Measurements from ENCODE around the gene OCA2. TPM values are rescaled to one million over a fixed set of nuclear protein-coding genes. Genes with fewer than 3 reads are reported as not detected.

The OCA2 gene
- total and polyA plus RNA-seq, 11 donors: 0.04 to 0.10 (median 0.07) TPM; not detected in 8

DNA sequence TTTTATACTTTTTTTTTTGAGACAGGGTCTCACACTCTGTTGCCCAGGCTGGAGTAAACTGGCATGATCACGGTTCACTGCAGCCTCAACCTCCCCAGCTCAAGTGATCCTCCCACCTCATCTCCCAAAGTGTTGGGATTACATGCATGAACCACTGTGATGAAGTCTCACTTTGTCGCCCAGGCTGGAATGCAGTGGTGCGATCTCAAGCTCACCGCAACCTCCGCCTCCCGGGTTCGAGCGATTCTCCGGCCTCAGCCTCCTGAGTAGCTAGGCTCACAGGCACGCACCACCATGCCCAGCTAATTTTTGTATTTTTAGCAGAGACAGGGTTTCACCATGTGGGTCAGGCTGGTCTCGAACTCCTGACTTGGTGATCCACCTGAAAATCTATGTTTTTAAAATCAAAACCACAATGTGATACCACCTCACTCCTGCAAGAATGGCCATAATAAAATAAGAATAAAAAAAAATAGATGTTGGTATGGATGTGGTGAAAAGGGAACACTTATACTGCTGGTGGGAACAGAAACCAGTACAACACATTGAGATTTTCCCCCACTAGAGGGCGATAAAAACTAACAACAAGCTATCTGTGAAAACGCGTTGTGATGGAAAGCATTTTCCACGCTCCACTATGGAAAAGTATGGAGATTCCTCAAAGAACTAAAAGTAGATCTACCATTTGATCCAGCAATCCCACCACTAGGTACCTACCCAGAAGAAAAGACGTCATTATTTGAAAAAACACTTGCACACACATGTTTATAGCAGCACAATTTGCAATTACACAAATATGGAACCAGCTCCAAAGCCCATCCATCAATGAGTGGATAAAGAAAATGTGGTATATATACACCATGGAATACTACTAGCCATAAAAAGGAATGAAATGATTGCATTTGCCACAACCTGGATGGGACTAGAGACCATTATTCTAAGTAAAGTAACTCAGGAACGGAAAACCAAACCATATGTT lies 26.8 kb upstream of the OCA2 start:
- peaks cover 0 to 79% (median 62%) of the 10 kb centered on the region in 9 donors for H3K36me3 ChIP-seq
- ATAC-seq (no peak), DNase-seq (peak in 1 of 5 donors; percentile 7)
- H3K4me1 ChIP-seq: peaks cover 0 to 11% (median 0%) of the 10 kb centered on the region in 12 donors
- H3K9me3 ChIP-seq: no peaks in the 10 kb centered on the region
- no peaks in the 10 kb centered on the region for H3K27me3 ChIP-seq
- intact Hi-C loops (cut with DNase I): loop anchor here in 3 of 10 donors (5.0 to 10.0 kb wide), 3 partner anchors 39 to 1231 kb away; no protein-coding TSS in a partner anchor
- no peak overlapping the region for H3K27ac ChIP-seq
- no peak overlapping the region for H3K4me3 ChIP-seq
- TF ChIP-seq, protein P1, sequence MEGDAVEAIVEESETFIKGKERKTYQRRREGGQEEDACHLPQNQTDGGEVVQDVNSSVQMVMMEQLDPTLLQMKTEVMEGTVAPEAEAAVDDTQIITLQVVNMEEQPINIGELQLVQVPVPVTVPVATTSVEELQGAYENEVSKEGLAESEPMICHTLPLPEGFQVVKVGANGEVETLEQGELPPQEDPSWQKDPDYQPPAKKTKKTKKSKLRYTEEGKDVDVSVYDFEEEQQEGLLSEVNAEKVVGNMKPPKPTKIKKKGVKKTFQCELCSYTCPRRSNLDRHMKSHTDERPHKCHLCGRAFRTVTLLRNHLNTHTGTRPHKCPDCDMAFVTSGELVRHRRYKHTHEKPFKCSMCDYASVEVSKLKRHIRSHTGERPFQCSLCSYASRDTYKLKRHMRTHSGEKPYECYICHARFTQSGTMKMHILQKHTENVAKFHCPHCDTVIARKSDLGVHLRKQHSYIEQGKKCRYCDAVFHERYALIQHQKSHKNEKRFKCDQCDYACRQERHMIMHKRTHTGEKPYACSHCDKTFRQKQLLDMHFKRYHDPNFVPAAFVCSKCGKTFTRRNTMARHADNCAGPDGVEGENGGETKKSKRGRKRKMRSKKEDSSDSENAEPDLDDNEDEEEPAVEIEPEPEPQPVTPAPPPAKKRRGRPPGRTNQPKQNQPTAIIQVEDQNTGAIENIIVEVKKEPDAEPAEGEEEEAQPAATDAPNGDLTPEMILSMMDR (IDR thresholded peaks at IDR 0.05): peak; percentile 55 to 74 (median 66)
- TF ChIP-seq POLR2A (IDR thresholded peaks at IDR 0.05): no peak
- WGBS, 4 donors: 65 to 72% (median 66%) methylated on average over 17 of the region's 17 CpGs

DNA sequence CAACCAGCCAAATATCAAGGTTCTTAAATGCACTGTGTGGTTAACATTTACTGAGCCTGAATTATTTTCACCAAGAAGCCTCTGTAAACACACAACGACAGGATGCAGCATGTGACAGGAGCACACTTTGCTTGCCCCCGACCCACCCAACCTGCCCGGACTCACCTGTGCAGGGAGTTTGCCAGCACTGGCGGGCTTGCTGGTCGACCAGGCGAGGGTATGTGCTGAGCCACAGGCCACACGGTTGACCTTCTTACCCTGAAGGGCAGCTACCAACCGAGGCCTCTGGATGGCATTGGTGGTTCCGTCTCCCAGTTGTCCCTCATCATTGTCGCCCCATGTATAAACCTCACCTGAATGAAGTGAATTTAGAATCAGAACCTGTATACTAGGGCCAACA lies 25.7 kb upstream of the OCA2 start:
- Histone ChIP-seq H3K4me1 (peaks cover 0 to 11% (median 0%) of the 10 kb centered on the region in 12 donors), H3K27ac (no peak overlapping the region), H3K4me3 (no peak overlapping the region), H3K36me3 (peaks cover 0 to 79% (median 62%) of the 10 kb centered on the region in 9 donors), H3K9me3 (no peaks in the 10 kb centered on the region), H3K27me3 (no peaks in the 10 kb centered on the region)
- DNase-seq: peak in 1 of 5 donors; percentile 52
- TF ChIP-seq, protein P1 (IDR thresholded peaks at IDR 0.05): no peak
- TF ChIP-seq POLR2A (IDR thresholded peaks at IDR 0.05): no peak
- no peak for ATAC-seq
- intact Hi-C loops (cut with DNase I): loop anchor here in 5 of 10 donors (5.0 to 10.0 kb wide), 6 partner anchors 38 to 1238 kb away; no protein-coding TSS in a partner anchor
- WGBS, 4 donors: 86 to 93% (median 89%) methylated on average over 9 to 10 of the region's 10 CpGs

DNA sequence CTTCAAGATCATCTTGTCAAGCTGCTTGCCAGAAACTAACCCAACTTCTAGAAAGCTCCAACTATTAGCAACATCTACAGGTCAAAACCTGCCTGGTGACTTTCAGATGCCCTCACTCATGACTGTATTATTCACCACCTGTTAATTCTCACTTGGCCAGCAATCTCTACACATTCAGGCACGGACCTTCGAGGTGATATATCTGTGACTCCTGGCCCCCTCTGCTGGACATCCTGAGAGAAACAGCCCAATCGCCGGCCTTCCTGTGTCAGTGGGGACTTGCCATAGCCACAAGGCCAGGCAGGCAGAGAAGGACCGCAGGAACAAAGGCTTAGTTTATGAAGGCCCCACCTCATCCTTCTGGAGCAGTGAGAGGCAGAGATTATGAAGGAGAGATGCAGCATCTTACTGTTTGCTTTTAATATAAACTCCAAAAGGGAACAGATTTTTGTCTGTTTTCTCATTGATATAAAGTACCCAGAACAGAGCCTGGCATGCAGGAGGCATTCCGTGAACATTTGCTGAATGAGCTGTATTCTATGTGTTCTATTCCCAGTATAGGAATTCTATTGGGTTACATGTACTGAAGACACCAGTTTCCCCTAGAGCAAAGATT lies 24.4 kb upstream of the OCA2 start:
- intact Hi-C loops (cut with DNase I): loop anchor here in 6 of 10 donors (1.0 to 10.0 kb wide), 7 partner anchors 36 to 1236 kb away; no protein-coding TSS in a partner anchor
- peak; percentile 46 to 72 (median 60) for DNase-seq
- peaks cover 0 to 77% (median 65%) of the 10 kb centered on the region in 9 donors for H3K36me3 ChIP-seq

More for the DNA sequence above, 24.4 kb upstream of the OCA2 start:
- no peak overlapping the region for H3K27ac ChIP-seq
- WGBS, 4 donors: 24 to 27% (median 27%) methylated on average over 6 of the region's 6 CpGs
- no peak overlapping the region for H3K4me3 ChIP-seq
- peak in 3 of 4 donors; percentile 38 to 67 (median 56) for ATAC-seq
- TF ChIP-seq, protein P1 (IDR thresholded peaks at IDR 0.05): peak; percentile 35 to 72 (median 64)
- TF ChIP-seq POLR2A (IDR thresholded peaks at IDR 0.05): no peak
- H3K4me1 ChIP-seq: peaks cover 0 to 10% (median 0%) of the 10 kb centered on the region in 12 donors
- H3K27me3 ChIP-seq: no peaks in the 10 kb centered on the region
- H3K9me3 ChIP-seq: no peaks in the 10 kb centered on the region

Data from heart left ventricle (tissue), 16 donors.